Suprapubic skin (tissue), 4 donors: ENCODE measurements around the gene PIGA. TPM values are rescaled to one million over a fixed set of nuclear protein-coding genes. Genes with fewer than 3 reads are reported as not detected.

Experiments
- DNase-seq, 2 donors: peaks; one replicate each; pipeline ENCODE4 v3.0.0-alpha.2; 2019; ENCODE audit warnings: low spot score in 2 of 2
- H3K27ac ChIP-seq: fragments of 200-600 bp; sonication (generic); one replicate; pipeline ENCODE4 v1.5.1; 2019
- H3K27me3 ChIP-seq: fragments of 200-600 bp; sonication (generic); one replicate; pipeline ENCODE4 v1.5.1; 2019
- H3K36me3 ChIP-seq: fragments of 200-600 bp; sonication (generic); one replicate; pipeline ENCODE4 v1.5.1; 2019
- H3K4me1 ChIP-seq: fragments of 200-600 bp; sonication (generic); one replicate; pipeline ENCODE4 v1.5.1; 2019
- H3K4me3 ChIP-seq: fragments of 200-600 bp; sonication (generic); one replicate; pipeline ENCODE4 v1.5.1; 2019; ENCODE audit warnings: mild to moderate bottlenecking
- H3K9me3 ChIP-seq: fragments of 200-600 bp; sonication (generic); one replicate; pipeline ENCODE4 v1.5.1; 2019
- CTCF ChIP-seq, 2 donors: fragments of 200-600 bp in 1 of 2; fragments of 450-650 bp in 1 of 2; sonication (generic) in 1 of 2; IDR thresholded peaks; one replicate each; pipeline ENCODE4 v1.5.1; 2016 to 2019; ENCODE audit warnings: antibody characterized with exemption in 2 of 2, mild to moderate bottlenecking in 1 of 2, moderate library complexity in 1 of 2
- EP300 ChIP-seq: sonication (generic); formaldehyde crosslinking; IDR thresholded peaks from one replicate; pipeline ENCODE4 v1.6.1; 2017; ENCODE audit warnings: antibody characterized with exemption
- POLR2A ChIP-seq, 2 donors: fragments of 450-650 bp; IDR thresholded peaks; one replicate each; pipeline ENCODE4 v1.6.1; 2017; ENCODE audit warnings: antibody characterized with exemption in 2 of 2, mild to moderate bottlenecking in 2 of 2, moderate library complexity in 2 of 2
- POLR2AphosphoS5 ChIP-seq, 3 donors: sonication (generic); formaldehyde crosslinking; IDR thresholded peaks; one replicate each; pipeline ENCODE4 v1.6.1; 2017; ENCODE audit warnings: antibody characterized with exemption in 3 of 3
- WGBS: methylation state at CpG from one replicate; pipeline ENCODE4 v1.1.5; 2018; 5-methylcytosine and 5-hydroxymethylcytosine counted together
- total RNA-seq, 4 donors: library from RNA; depleted of rRNA; stranded (reverse); fragments of >200 nt; gene quantifications; one replicate each; pipeline ENCODE4 v1.1.0, GENCODE V29; 2016

Gene PIGA, protein sequence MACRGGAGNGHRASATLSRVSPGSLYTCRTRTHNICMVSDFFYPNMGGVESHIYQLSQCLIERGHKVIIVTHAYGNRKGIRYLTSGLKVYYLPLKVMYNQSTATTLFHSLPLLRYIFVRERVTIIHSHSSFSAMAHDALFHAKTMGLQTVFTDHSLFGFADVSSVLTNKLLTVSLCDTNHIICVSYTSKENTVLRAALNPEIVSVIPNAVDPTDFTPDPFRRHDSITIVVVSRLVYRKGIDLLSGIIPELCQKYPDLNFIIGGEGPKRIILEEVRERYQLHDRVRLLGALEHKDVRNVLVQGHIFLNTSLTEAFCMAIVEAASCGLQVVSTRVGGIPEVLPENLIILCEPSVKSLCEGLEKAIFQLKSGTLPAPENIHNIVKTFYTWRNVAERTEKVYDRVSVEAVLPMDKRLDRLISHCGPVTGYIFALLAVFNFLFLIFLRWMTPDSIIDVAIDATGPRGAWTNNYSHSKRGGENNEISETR
- 10 to 100 TPM; 14.7 to 24.7 (median 20.4) TPM for total RNA-seq

- peaks cover 5% of the 10 kb centered on the region for H3K4me1 ChIP-seq
- WGBS: 36% methylated on average over 68 of the region's 72 CpGs
- peak; percentile 96 for DNase-seq
- H3K9me3 ChIP-seq: no peaks in the 10 kb centered on the region
- TF ChIP-seq POLR2AphosphoS5 (IDR thresholded peaks at IDR 0.05): peak; percentile 18 to 89 (median 82)
- no peak for TF ChIP-seq EP300
- peak; percentile 79 to 84 for TF ChIP-seq POLR2A (IDR thresholded peaks at IDR 0.05)
- H3K36me3 ChIP-seq: peaks cover 9% of the 10 kb centered on the region
- peak within 1 kb of the TSS; percentile 76 for H3K4me3 ChIP-seq
- peak within 1 kb of the TSS; percentile 89 for H3K27ac ChIP-seq
- H3K27me3 ChIP-seq: no peaks in the 10 kb centered on the region
These were observed at the start of gene PIGA for GRCh38 chrX:15335135-15336022. Gene PIGA (minus strand): TSS chrX:15335523. CDS start chrX:15331930, 3,593 bp downstream.

GRCh38 chrX:15384304-15384703 lies 49.0 kb upstream of the PIGA start, which contains the start of gene VEGFD:
Gene VEGFD (minus strand): TSS chrX:15384413. CDS start chrX:15383946, 467 bp downstream.
- no peaks in the 10 kb centered on the region for H3K27me3 ChIP-seq
- TF ChIP-seq POLR2AphosphoS5 (IDR thresholded peaks at IDR 0.05) (no peak), POLR2A (IDR thresholded peaks at IDR 0.05) (no peak)
- no peak within 1 kb of the TSS for H3K4me3 ChIP-seq
- no peaks in the 10 kb centered on the region for H3K9me3 ChIP-seq
- H3K4me1 ChIP-seq: no peaks in the 10 kb centered on the region
- no peak within 1 kb of the TSS for H3K27ac ChIP-seq
- 44% methylated on average over 2 of the region's 2 CpGs for WGBS
- no peaks in the 10 kb centered on the region for H3K36me3 ChIP-seq
- no peak for DNase-seq

DNA sequence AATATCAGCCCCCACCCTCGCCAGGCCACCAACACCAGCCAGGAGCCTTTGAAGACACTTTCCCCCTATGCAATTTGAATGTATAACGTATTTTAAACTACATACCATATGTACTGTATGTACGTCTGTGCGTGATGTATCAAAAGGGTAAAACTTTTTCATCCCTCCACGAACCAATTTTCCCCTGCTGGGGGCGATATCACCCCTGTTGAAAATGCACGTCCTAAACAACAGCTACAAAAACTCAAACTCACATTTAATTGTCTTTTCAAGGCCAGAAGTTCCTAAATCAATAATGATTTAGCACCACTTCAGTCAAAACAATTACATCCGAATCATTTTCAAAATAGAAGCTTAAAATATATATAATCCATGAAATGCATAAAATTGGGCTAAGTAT lies 47.5 kb upstream of the PIGA start:
- no peak for DNase-seq
- Histone ChIP-seq H3K9me3 (no peaks in the 10 kb centered on the region), H3K4me1 (no peaks in the 10 kb centered on the region), H3K36me3 (no peaks in the 10 kb centered on the region), H3K4me3 (no peak overlapping the region), H3K27me3 (no peaks in the 10 kb centered on the region), H3K27ac (no peak overlapping the region)
- TF ChIP-seq POLR2A (IDR thresholded peaks at IDR 0.05) (no peak), EP300 (no peak), CTCF (IDR thresholded peaks at IDR 0.05) (no peak), POLR2AphosphoS5 (IDR thresholded peaks at IDR 0.05) (no peak)
- 74% methylated on average over 8 of the region's 8 CpGs for WGBS

- no peak overlapping the region for H3K27ac ChIP-seq
- no peak overlapping the region for H3K4me3 ChIP-seq
- no peaks in the 10 kb centered on the region for H3K9me3 ChIP-seq
- H3K27me3 ChIP-seq: no peaks in the 10 kb centered on the region
- no peaks in the 10 kb centered on the region for H3K36me3 ChIP-seq
- H3K4me1 ChIP-seq: no peaks in the 10 kb centered on the region
- WGBS: 48% methylated on average over 1 of the region's 1 CpG
- DNase-seq: no peak
- no peak for TF ChIP-seq POLR2A (IDR thresholded peaks at IDR 0.05)
- no peak for TF ChIP-seq POLR2AphosphoS5 (IDR thresholded peaks at IDR 0.05)
- no peak for TF ChIP-seq CTCF (IDR thresholded peaks at IDR 0.05)
- no peak for TF ChIP-seq EP300
These were observed 41.6 kb upstream of the PIGA start for GRCh38 chrX:15376956-15377355.

DNA sequence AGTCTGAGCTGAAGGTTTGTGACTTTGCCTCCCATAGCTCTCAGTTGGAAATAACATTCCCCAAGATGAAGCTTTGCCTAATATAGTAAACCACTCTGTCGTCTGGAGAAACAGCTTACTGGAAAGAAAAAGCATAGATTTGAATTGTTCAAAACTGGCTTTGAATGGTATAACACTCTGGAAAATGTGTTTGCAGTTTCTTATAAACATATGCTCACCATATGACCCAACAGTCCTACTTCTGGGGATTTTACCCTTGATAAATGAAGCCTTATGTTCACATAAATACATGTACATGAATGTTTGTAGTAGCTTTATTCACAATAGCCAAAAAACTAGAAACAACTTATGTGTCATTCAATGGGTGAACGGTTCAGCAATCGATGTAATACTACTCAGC lies 38.7 kb upstream of the PIGA start:
- no peak for DNase-seq
- Histone ChIP-seq H3K4me1 (no peaks in the 10 kb centered on the region), H3K27me3 (no peaks in the 10 kb centered on the region), H3K4me3 (no peak overlapping the region), H3K27ac (no peak overlapping the region), H3K36me3 (no peaks in the 10 kb centered on the region), H3K9me3 (no peaks in the 10 kb centered on the region)
- TF ChIP-seq POLR2A (IDR thresholded peaks at IDR 0.05): no peak
- no peak for TF ChIP-seq POLR2AphosphoS5 (IDR thresholded peaks at IDR 0.05)
- no peak for TF ChIP-seq EP300
- TF ChIP-seq CTCF (IDR thresholded peaks at IDR 0.05): no peak
- WGBS: 70% methylated on average over 3 of the region's 3 CpGs
